GM13977 (cell line): ENCODE results near the gene LHCGR.

Experiments
- DNase-seq: peaks from one replicate; pipeline ENCODE4 v3.0.0; 2012; ENCODE audit warnings: low spot score
- in situ Hi-C: fragments of 300-500 bp; cut with MboI; formaldehyde crosslinking; loops from one replicate; pipeline ENCODE4 v1.12.0; 2022; ENCODE audit warnings: low sequenced_read_pairs, low pct_unique_long_range_greater_than_20kb, mixed read lengths, inconsistent platforms; ENCODE audit not compliant: unreplicated experiment
- TF ChIP-seq, protein P1 (sequence below): IDR thresholded peaks from 2 replicates; pipeline ENCODE4 v1.5.1; 2012; ENCODE audit warnings: mild to moderate bottlenecking, control low read depth; ENCODE audit not compliant: insufficient read depth; ENCODE audit errors: extremely low read depth, missing control alignments

The LHCGR gene

DNA sequence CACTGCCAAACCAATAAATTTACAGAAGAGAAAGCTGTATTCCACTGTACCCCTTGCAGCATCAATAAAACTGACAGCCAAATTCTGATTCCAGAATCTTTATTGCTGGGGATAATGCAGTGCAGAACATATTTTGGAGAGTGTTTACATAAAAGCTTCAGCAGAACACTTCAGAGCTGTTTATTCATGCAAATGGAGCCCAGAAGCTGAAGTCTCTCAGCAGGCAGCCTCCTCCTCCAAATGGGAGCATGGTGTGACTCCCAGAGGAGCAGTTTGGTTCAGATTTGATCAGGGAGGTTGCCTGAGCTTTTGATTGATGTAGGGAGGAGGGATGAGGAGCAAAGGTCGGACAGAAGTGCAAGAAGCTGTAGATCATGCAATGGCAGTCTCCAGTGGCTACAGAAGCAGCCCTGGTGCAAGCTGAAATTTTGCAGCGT, 22.4 kb downstream of the LHCGR start:
- in situ Hi-C loops: no loop called here
- TF ChIP-seq, protein P1, sequence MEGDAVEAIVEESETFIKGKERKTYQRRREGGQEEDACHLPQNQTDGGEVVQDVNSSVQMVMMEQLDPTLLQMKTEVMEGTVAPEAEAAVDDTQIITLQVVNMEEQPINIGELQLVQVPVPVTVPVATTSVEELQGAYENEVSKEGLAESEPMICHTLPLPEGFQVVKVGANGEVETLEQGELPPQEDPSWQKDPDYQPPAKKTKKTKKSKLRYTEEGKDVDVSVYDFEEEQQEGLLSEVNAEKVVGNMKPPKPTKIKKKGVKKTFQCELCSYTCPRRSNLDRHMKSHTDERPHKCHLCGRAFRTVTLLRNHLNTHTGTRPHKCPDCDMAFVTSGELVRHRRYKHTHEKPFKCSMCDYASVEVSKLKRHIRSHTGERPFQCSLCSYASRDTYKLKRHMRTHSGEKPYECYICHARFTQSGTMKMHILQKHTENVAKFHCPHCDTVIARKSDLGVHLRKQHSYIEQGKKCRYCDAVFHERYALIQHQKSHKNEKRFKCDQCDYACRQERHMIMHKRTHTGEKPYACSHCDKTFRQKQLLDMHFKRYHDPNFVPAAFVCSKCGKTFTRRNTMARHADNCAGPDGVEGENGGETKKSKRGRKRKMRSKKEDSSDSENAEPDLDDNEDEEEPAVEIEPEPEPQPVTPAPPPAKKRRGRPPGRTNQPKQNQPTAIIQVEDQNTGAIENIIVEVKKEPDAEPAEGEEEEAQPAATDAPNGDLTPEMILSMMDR: no peak
- DNase-seq: no peak

DNA sequence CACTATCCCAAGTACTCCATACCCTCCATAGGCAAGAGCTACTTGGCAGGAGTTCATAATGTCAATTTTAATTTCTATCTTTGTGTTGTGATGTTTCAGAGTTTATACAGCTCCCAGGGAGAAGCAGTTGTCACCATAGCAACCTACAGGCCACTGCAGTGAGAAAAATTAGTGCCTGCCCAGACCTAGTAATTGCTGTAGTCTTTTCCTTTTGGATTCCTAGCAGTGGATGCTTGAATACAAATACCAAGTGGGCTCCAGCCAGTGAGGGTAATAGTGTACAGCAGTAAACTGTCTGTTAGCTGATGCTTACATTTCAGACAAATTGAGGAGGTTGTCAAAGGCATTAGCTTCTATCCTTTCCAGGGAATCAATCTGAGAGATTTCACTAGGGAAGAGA, 26.7 kb downstream of the LHCGR start:
- in situ Hi-C loops: no loop called here
- TF ChIP-seq, protein P1: no peak
- no peak for DNase-seq

GRCh38 chr2:48728295-48728694, 27.2 kb downstream of the LHCGR start:
- in situ Hi-C loops: no loop called here
- DNase-seq: no peak
- TF ChIP-seq, protein P1: no peak

DNA sequence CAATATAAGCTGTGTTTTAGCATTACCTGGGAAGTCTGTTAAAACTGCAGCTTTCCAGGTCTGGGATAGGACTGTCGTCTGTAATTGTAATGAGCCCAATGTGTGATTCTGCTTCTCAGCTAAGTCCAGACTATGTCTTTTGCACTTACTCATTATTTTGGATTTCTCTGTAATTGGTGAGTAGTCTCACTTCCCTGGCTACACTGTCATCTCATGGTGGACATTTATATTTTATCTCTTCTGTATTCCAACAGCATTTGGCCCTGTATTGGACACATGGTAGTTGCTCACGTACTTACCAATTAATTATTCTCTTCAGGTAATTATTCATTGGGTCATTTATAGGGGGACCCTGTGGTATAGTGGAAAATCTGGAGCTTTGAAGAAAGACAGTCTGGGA, 28.0 kb downstream of the LHCGR start:
- DNase-seq: no peak
- in situ Hi-C loops: no loop called here
- TF ChIP-seq, protein P1: no peak

DNA sequence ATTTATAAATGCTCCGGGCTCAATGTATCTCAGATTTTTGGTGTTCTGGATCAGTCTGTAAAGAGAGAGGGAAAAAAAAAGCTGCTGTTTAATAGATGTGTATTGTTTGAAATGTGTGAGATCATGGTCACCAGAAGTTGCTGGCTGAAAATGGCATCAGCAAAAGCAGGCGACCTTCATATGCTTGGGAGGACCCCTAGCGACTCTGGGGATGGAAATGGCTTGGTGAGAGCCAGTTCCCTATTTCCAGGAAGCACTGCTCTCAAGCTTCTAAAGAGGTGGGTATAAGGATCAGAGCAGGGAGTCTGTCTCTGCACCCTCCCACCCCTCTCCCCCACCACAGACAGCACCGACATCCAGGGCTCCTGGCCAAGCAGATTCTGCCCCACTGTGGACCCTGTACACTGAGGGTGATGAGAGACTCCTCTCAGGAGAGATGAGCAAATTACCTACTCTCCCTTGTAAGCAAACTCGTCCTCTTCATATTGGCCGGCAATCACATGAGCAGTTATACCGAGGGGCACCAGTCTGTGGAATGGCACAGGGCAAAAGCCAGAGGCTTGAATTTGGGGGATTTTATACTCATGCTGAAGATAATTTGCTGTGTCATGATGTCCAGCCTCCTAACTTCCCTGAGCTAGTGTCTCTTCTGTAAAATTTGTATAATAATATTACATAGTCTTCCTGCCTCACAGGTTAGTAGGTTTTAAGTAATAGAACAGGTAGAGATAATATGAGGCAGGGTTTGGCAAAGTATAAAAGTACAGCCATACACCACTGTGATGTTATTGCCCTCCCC, 29.6 kb downstream of the LHCGR start:
- no peak for DNase-seq
- TF ChIP-seq, protein P1: no peak
- in situ Hi-C loops: no loop called here

DNA sequence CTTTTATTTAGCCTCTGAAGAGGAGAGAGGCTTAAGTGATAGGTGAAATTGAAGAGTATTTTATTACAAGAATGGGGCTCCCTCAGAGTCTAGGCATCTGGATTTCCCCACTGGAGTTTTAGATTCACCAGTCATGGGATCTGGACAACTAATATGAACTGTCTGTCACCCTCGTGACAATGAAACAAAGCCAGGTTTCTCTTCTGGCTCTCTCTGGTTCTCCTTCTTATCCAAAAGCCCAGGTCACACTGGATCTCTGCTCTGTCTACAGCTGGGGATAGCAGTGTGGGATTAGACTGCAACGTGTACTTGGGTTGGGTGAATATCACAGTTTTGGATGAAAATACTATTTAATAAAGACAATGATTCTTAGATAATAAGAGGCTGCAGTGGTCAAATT, 31.2 kb downstream of the LHCGR start:
- TF ChIP-seq, protein P1: no peak
- no peak for DNase-seq
- in situ Hi-C loops: no loop called here
